SW 1271 (cell line): Measurements from ENCODE around the gene GALNS.
A peak's percentile ranks its signal among the peaks of the same experiment; 100 is the strongest.
"Not testable (repeated sequence)": the region's sequence is repeated elsewhere in the genome, so short reads cannot be mapped to it uniquely, and the experiment has no call there.

Experiments used
- DNase-seq, 2 experiments: peaks; one replicate each; lab custom pipeline; 2025; lab: John Stamatoyannopoulos, UW

GALNS gene

GRCh38 chr16:88856828-88857727 lies at the start of gene GALNS, which contains the start of gene TRAPPC2L:
TSS of gene GALNS (minus strand) at chr16:88856947. CDS start at chr16:88856877, 70 bp downstream.
TSS of gene TRAPPC2L (plus strand) at chr16:88857127. CDS start at chr16:88857151, 24 bp downstream.
- DNase-seq: peak; percentile 39 to 87

- DNase-seq: no peak
Measured at GRCh38 chr16:88906020-88906419, 49.3 kb upstream of the GALNS start.

- DNase-seq: no peak
Measured at GRCh38 chr16:88905563-88905962, 48.8 kb upstream of the GALNS start.

- no peak for DNase-seq
Measured at GRCh38 chr16:88904676-88905365, 48.1 kb upstream of the GALNS start.

- DNase-seq: no peak
Measured at GRCh38 chr16:88903267-88903666, 46.5 kb upstream of the GALNS start.

- no peak for DNase-seq
Measured at GRCh38 chr16:88902744-88903143, 46.0 kb upstream of the GALNS start.

GRCh38 chr16:88901718-88902337 lies 45.1 kb upstream of the GALNS start:
- DNase-seq: no peak

- DNase-seq: no peak
Measured at GRCh38 chr16:88900662-88901052, 43.9 kb upstream of the GALNS start.

- no peak for DNase-seq
Measured at GRCh38 chr16:88899901-88900661, 43.3 kb upstream of the GALNS start.

GRCh38 chr16:88897696-88898425 lies 41.1 kb upstream of the GALNS start:
- DNase-seq: no peak

GRCh38 chr16:88896238-88897070 lies 39.7 kb upstream of the GALNS start:
- DNase-seq: no peak

- DNase-seq: no peak
Measured at GRCh38 chr16:88895335-88895734, 38.6 kb upstream of the GALNS start.

- no peak for DNase-seq
Measured at GRCh38 chr16:88894681-88895300, 38.0 kb upstream of the GALNS start.

- DNase-seq: not testable (repeated sequence)
Measured at GRCh38 chr16:88894266-88894665, 37.5 kb upstream of the GALNS start.

GRCh38 chr16:88893127-88893968 lies 36.6 kb upstream of the GALNS start:
- DNase-seq: no peak

- no peak for DNase-seq
Measured at GRCh38 chr16:88892065-88892464, 35.3 kb upstream of the GALNS start.

- no peak for DNase-seq
Measured at GRCh38 chr16:88891083-88891482, 34.3 kb upstream of the GALNS start.

- DNase-seq: not testable (repeated sequence)
Measured at GRCh38 chr16:88889702-88890352, 33.1 kb upstream of the GALNS start.
